Mesendoderm (in vitro differentiated cells): ENCODE data around the gene EIF2B2.

Experiments used
- DNase-seq: peaks from one replicate; pipeline ENCODE4 v3.0.0; 2013
- H2AK5ac ChIP-seq: 2 replicates; pipeline ENCODE4 v1.6.1; 2013; ENCODE audit warnings: low read length, inconsistent platforms
- H2BK120ac ChIP-seq: 2 replicates; pipeline ENCODE4 v1.6.1; 2013; ENCODE audit warnings: low read depth, mild to moderate bottlenecking, low read length, moderate library complexity, mixed read lengths
- H2BK15ac ChIP-seq: replicated peaks from 2 replicates; pipeline ENCODE4 v1.6.1; 2013; ENCODE audit warnings: low read depth, mild to moderate bottlenecking, moderate library complexity
- H2BK5ac ChIP-seq: 2 replicates; pipeline ENCODE4 v1.6.1; 2013; ENCODE audit warnings: low read length, inconsistent platforms
- H3K18ac ChIP-seq: 2 replicates; pipeline ENCODE4 v1.6.1; 2013; ENCODE audit warnings: mild to moderate bottlenecking, low read length, mixed read lengths
- H3K23ac ChIP-seq: one replicate; pipeline ENCODE4 v1.6.1; 2013; ENCODE audit warnings: low read length
- H3K27ac ChIP-seq: 2 replicates; pipeline ENCODE4 v1.5.1; 2013; ENCODE audit warnings: low read depth, mild to moderate bottlenecking, inconsistent platforms, low read length, moderate library complexity
- H3K27me3 ChIP-seq: 2 replicates; pipeline ENCODE4 v1.6.1; 2013; ENCODE audit warnings: low read length, control low read depth, mild to moderate bottlenecking, inconsistent platforms; ENCODE audit not compliant: insufficient read depth, poor library complexity
- H3K36me3 ChIP-seq: 2 replicates; pipeline ENCODE4 v1.6.1; 2013; ENCODE audit warnings: low read length, inconsistent platforms; ENCODE audit not compliant: control insufficient read depth, insufficient read depth
- H3K4ac ChIP-seq: one replicate; pipeline ENCODE4 v1.6.1; 2013; ENCODE audit warnings: low read depth, mild to moderate bottlenecking, low read length, moderate library complexity
- H3K4me1 ChIP-seq: 2 replicates; pipeline ENCODE4 v1.6.1; 2013; ENCODE audit warnings: low read depth, low read length, inconsistent platforms; ENCODE audit not compliant: control insufficient read depth
- H3K4me2 ChIP-seq: 2 replicates; pipeline ENCODE4 v1.6.1; 2013; ENCODE audit warnings: low read length
- H3K4me3 ChIP-seq: 2 replicates; pipeline ENCODE4 v1.5.1; 2013; ENCODE audit warnings: mild to moderate bottlenecking, low read length
- H3K56ac ChIP-seq: one replicate; pipeline ENCODE4 v1.6.1; 2013; ENCODE audit warnings: low read length
- H3K79me1 ChIP-seq: 2 replicates; pipeline ENCODE4 v1.6.1; 2013; ENCODE audit warnings: low read length, inconsistent platforms
- H3K79me2 ChIP-seq: 2 replicates; pipeline ENCODE4 v1.6.1; 2013; ENCODE audit warnings: mild to moderate bottlenecking, low read length; ENCODE audit not compliant: control insufficient read depth, insufficient read depth
- H3K9ac ChIP-seq: 2 replicates; pipeline ENCODE4 v1.6.1; 2013; ENCODE audit warnings: low read length, inconsistent platforms
- H4K5ac ChIP-seq: one replicate; pipeline ENCODE4 v1.6.1; 2013; ENCODE audit warnings: low read length
- H4K8ac ChIP-seq: one replicate; pipeline ENCODE4 v1.6.1; 2013; ENCODE audit warnings: low read depth, mild to moderate bottlenecking, control low read depth, low read length, moderate library complexity
- WGBS: extraction: QIAGEN DNeasy Blood & Tissue Kit; methylation state at CpG from one replicate; pipeline ENCODE4 v1.1.7; 2013; ENCODE audit warnings: low lambda C conversion rate, missing lambda C conversion rate; ENCODE audit not compliant: insufficient coverage; ENCODE audit errors: extremely low coverage; 5-methylcytosine and 5-hydroxymethylcytosine counted together

The EIF2B2 gene

GRCh38 chr14:75003250-75004027, 718 bp downstream of the EIF2B2 start:
- no peak overlapping the region for H3K18ac ChIP-seq
- H2BK120ac ChIP-seq, result no peak overlapping the region
- H4K8ac ChIP-seq, result no peak overlapping the region
- H3K27me3 ChIP-seq, result no peaks in the 10 kb centered on the region
- H3K4ac ChIP-seq, result no peak overlapping the region
- H3K79me1 ChIP-seq, result peaks cover 13% of the 10 kb centered on the region
- peak overlapping the region; percentile 92 for H3K4me2 ChIP-seq
- WGBS, result no CpG with 5 or more reads among the region's 18 CpGs
- H3K27ac ChIP-seq, result no peak overlapping the region
- no peaks in the 10 kb centered on the region for H3K4me1 ChIP-seq
- H3K23ac ChIP-seq, result no peak overlapping the region
- H2BK15ac ChIP-seq, result no peak overlapping the region
- H3K79me2 ChIP-seq, result peaks cover 17% of the 10 kb centered on the region
- no peak overlapping the region for H2AK5ac ChIP-seq
- DNase-seq, result peak; percentile 20
- H4K5ac ChIP-seq, result no peak overlapping the region
- H3K36me3 ChIP-seq, result peaks cover 8% of the 10 kb centered on the region
- H3K56ac ChIP-seq, result peak overlapping the region; percentile 95
- no peak overlapping the region for H2BK5ac ChIP-seq
- H3K4me3 ChIP-seq, result peak overlapping the region; percentile 97
- H3K9ac ChIP-seq, result peak overlapping the region; percentile 95

GRCh38 chr14:75005357-75005756, 2.6 kb downstream of the EIF2B2 start:
- Histone ChIP-seq H3K56ac (no peak overlapping the region), H3K27ac (no peak overlapping the region), H2AK5ac (no peak overlapping the region), H3K79me2 (peaks cover 17% of the 10 kb centered on the region), H3K4me2 (no peak overlapping the region), H3K4me3 (no peak overlapping the region), H2BK5ac (no peak overlapping the region), H3K79me1 (peaks cover 13% of the 10 kb centered on the region), H4K8ac (no peak overlapping the region), H4K5ac (no peak overlapping the region), H3K9ac (no peak overlapping the region), H2BK15ac (no peak overlapping the region), H3K36me3 (peaks cover 11% of the 10 kb centered on the region), H3K23ac (no peak overlapping the region), H3K4ac (no peak overlapping the region), H2BK120ac (no peak overlapping the region), H3K18ac (no peak overlapping the region), H3K27me3 (no peaks in the 10 kb centered on the region), H3K4me1 (no peaks in the 10 kb centered on the region)
- no CpG with 5 or more reads among the region's 3 CpGs for WGBS
- no peak for DNase-seq

- no peak overlapping the region for H2BK15ac ChIP-seq
- WGBS, result no CpG with 5 or more reads among the region's 4 CpGs
- H3K79me1 ChIP-seq, result peaks cover 4% of the 10 kb centered on the region
- no peak overlapping the region for H3K23ac ChIP-seq
- no peak overlapping the region for H3K18ac ChIP-seq
- no peaks in the 10 kb centered on the region for H3K27me3 ChIP-seq
- peaks cover 3% of the 10 kb centered on the region for H3K79me2 ChIP-seq
- peaks cover 11% of the 10 kb centered on the region for H3K36me3 ChIP-seq
- no peak overlapping the region for H3K4ac ChIP-seq
- no peak overlapping the region for H2BK5ac ChIP-seq
- DNase-seq, result no peak
- no peak overlapping the region for H4K5ac ChIP-seq
- H3K56ac ChIP-seq, result no peak overlapping the region
- no peaks in the 10 kb centered on the region for H3K4me1 ChIP-seq
- H3K27ac ChIP-seq, result no peak overlapping the region
- H3K9ac ChIP-seq, result no peak overlapping the region
- H4K8ac ChIP-seq, result no peak overlapping the region
- H3K4me2 ChIP-seq, result no peak overlapping the region
- no peak overlapping the region for H3K4me3 ChIP-seq
- H2AK5ac ChIP-seq, result no peak overlapping the region
- H2BK120ac ChIP-seq, result no peak overlapping the region
Measured at GRCh38 chr14:75009176-75009575, 6.5 kb downstream of the EIF2B2 start.

GRCh38 chr14:75010472-75011093, 7.9 kb downstream of the EIF2B2 start:
- no peak overlapping the region for H2AK5ac ChIP-seq
- no CpG with 5 or more reads among the region's 4 CpGs for WGBS
- H4K5ac ChIP-seq, result no peak overlapping the region
- H3K56ac ChIP-seq, result no peak overlapping the region
- no peak overlapping the region for H2BK120ac ChIP-seq
- H2BK5ac ChIP-seq, result no peak overlapping the region
- H3K27ac ChIP-seq, result no peak overlapping the region
- no peak overlapping the region for H4K8ac ChIP-seq
- no peak overlapping the region for H3K4me2 ChIP-seq
- H3K79me1 ChIP-seq, result peaks cover 2% of the 10 kb centered on the region
- no peak overlapping the region for H3K18ac ChIP-seq
- H3K79me2 ChIP-seq, result no peaks in the 10 kb centered on the region
- H2BK15ac ChIP-seq, result no peak overlapping the region
- no peak overlapping the region for H3K4me3 ChIP-seq
- no peak for DNase-seq
- H3K9ac ChIP-seq, result no peak overlapping the region
- peaks cover 11% of the 10 kb centered on the region for H3K36me3 ChIP-seq
- no peak overlapping the region for H3K4ac ChIP-seq
- H3K27me3 ChIP-seq, result no peaks in the 10 kb centered on the region
- no peaks in the 10 kb centered on the region for H3K4me1 ChIP-seq
- no peak overlapping the region for H3K23ac ChIP-seq

GRCh38 chr14:75011356-75011994, 8.8 kb downstream of the EIF2B2 start:
- Histone ChIP-seq H3K23ac (no peak overlapping the region), H2BK5ac (no peak overlapping the region), H3K4ac (no peak overlapping the region), H4K8ac (no peak overlapping the region), H3K27me3 (no peaks in the 10 kb centered on the region), H3K27ac (no peak overlapping the region), H3K4me1 (no peaks in the 10 kb centered on the region), H2AK5ac (no peak overlapping the region), H3K18ac (no peak overlapping the region), H4K5ac (no peak overlapping the region), H3K79me1 (peaks cover under 1% of the 10 kb centered on the region), H3K36me3 (peaks cover 11% of the 10 kb centered on the region), H3K4me2 (no peak overlapping the region), H2BK15ac (no peak overlapping the region), H3K9ac (no peak overlapping the region), H2BK120ac (no peak overlapping the region), H3K4me3 (no peak overlapping the region), H3K79me2 (no peaks in the 10 kb centered on the region), H3K56ac (no peak overlapping the region)
- WGBS, result no CpG with 5 or more reads among the region's 4 CpGs
- DNase-seq, result no peak
